ENCODE measurements around the gene CD226.
"Not testable (repeated sequence)": the region's sequence is repeated elsewhere in the genome, so short reads cannot be mapped to it uniquely, and the experiment has no call there.

The CD226 gene

DNA sequence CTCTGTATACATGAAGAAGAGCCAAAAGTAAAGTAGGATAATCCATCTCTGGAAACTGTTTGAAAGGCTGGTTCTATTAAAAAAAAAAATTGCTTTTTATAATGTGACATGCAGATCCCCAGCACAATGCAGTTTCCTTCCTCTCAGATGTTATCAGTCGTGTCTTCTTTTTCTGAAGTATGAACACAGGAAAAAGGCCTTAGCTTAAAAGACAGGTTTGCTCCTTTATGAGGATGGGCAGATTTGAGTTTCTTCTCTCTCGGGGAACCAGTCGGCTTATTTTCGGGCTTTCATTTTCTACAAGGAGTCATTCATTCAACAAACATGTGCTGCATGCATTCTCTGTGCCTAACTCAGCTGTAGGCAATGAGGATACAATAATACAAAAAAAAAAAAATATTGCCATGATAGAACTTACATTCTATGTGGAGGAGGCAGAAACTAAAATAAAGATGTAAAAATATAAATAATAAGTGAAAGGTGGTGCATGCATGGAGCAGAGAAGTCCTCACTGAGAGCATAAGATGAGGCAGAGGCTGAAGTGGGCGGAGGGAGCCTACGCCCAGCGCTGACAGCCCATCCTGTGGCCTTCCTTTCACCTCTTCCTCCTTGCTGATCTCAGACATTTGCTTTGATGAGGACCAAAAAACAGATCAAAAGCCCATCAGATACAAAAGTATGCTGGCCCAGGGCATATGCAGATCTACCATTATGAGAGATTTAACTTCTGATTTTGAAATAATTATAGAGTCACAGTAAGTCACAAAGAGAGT, at the start of gene CD226:
Gene CD226 (minus strand): TSS at position 513 of the 773 bp plus-strand sequence. CDS start 467 bp downstream, at position 46.
- DNase-seq (ENCODE audit: low read depth, low spot score) = no peak

DNA sequence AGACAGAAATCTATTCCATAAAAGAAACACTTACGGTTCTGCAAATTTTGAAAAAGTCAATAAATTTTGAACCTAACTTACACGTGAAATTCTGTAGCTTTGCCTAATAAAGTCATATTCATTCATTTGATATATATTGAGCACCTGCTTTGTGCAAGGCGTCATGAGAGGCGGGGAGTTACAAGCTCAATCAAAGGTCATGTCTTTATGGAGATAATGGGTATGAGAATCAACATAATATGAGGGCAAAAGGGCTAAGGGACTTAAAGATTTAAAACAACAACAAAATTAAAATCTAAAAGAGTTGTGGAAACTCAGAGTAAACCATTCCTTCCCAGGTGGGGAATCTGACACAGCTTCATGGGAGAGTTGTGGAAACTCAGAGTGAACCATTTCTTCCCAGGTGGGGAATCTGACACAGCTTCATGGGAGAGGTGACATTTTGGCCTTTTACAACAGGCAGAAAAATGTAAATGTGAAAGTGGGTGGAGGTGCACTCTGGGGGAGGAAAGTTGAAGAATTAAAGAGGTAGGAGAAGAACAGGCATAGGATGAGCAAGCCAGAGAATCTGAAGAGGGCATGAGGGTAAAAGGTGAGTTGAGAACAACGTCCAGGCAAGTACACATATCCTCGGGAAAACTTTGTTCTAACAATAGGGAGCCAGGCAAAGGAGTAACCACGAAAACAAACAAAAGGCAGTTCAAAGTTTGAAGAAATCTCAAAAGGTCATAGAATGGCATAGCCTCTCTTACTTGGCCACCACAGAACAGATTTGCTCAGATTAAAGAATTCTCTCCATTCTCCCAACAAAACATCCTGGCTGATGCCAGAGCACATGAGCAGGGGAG, 49.5 kb upstream of the CD226 start:
- DNase-seq (ENCODE audit: low read depth, low spot score) = no peak

DNA sequence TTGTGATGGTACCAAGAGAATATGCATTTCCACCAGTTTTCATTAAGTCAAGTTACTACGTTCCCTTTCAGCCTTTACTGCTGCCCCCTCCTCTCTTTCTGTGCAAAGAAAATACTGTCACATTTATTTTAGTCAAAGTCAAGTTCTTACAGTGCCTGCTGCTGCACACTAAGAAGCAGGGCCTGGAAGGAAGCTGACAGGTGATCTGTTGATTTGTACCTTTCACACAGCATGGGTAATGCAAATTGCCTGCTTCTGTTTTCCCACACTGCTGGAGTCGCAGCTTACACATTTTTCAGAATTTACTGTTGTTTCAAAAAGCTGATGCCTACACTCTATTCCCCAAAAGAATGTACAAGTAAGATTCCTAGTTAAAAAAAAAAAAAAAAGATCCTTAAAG, 48.7 kb upstream of the CD226 start:
- DNase-seq (ENCODE audit: low read depth, low spot score) = no peak

- no peak for DNase-seq (ENCODE audit: low read depth, low spot score)
These were observed 48.1 kb upstream of the CD226 start for GRCh38 chr18:69995774-69996173.

GRCh38 chr18:69992776-69993175, 45.1 kb upstream of the CD226 start:
- no peak for DNase-seq (ENCODE audit: low read depth, low spot score)

DNA sequence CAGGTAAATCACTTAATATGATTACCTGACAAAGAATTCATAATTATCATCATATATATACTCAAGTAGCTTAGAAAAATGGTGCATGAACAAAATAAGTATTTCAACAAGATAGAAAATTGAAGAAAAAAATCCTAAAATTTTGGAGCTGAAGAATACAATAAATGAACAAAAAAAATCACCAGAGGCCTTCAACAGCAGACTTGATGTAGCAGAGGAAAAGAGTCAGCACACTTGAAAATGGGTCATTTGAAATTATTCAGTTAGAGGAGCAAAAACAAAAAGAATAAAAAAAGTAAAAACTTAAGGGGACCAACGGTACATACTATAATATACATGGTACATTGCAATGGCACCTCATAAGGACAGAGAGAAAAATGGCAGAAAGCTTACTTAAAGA, 40.2 kb upstream of the CD226 start:
- DNase-seq (ENCODE audit: low read depth, low spot score) = no peak

GRCh38 chr18:69985239-69985638, 37.6 kb upstream of the CD226 start:
- DNase-seq (ENCODE audit: low read depth, low spot score) = no peak

- no peak for DNase-seq (ENCODE audit: low read depth, low spot score)
These were observed 34.7 kb upstream of the CD226 start for GRCh38 chr18:69982417-69982816.

GRCh38 chr18:69981948-69982347, 34.3 kb upstream of the CD226 start:
- DNase-seq (ENCODE audit: low read depth, low spot score) = no peak

- no peak for DNase-seq (ENCODE audit: low read depth, low spot score)
These were observed 33.5 kb upstream of the CD226 start for GRCh38 chr18:69980982-69981804.

- no peak for DNase-seq (ENCODE audit: low read depth, low spot score)
These were observed 32.8 kb upstream of the CD226 start for GRCh38 chr18:69980509-69980908.

DNA sequence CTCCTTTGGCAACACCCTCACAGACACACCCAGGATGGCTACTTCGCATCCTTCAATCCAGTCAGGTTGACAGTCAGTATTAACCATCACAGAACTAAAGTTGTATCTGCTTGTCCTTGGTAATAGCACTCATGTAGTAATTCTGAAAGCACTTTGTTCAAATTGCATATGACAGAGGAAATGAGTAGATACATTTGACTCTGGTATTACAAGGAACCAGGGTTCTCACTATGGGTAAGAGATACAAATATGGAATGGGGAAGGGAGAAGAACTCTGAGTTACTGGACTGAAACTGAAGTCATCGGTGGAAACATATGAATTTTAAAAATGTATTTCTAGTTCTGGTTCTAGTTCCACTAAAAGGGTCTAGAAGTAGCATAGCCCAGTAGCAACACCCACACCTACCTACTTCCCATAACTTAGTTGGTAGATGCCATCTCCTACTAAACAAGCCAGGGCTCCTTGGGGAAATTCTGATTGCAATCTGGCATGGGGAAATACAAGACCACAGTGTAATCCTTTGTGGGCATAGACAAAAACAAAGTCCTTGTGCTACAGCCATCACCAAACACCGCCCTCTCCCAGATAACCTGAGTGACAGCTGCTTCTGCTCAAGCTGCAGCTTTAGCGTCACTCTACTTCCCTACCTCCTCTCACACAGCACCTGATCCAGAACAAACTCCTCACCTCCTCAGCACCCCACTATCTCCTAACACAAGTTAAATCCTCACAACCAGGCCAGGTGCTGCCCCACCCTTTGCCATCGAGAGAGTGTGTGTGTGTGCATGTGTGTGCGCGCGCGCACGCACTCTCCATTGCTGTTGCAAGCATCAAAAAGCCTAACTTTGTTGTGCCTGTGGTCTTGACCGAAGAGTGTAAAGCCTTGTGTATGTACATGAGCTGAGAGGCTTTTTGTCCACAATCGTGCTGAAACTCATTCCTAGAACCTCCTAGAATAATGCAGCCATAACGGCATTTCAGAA, 31.4 kb upstream of the CD226 start:
- DNase-seq (ENCODE audit: low read depth, low spot score) = no peak

- DNase-seq (ENCODE audit: low read depth, low spot score) = not testable (repeated sequence)
These were observed 27.6 kb upstream of the CD226 start for GRCh38 chr18:69975294-69975693.

DNA sequence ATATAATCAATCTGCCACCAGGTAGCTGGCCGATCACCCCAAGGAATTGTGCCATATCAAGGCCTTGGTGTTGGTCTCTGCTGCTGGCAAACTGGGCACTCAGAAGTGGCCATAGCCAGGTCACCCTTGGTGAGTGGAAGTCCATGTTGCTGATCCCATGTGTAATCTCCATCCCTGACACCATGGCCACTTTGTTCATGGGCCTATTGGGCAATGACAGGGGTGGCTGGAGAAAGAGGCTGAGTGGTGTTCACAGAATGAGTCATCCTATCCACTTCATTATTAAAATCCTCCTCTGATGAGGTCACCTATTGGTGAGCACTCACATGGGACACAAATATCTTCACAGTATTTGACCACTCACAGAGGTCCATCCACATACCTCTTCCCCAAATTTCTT, 26.7 kb upstream of the CD226 start:
- no peak for DNase-seq (ENCODE audit: low read depth, low spot score)

DNA sequence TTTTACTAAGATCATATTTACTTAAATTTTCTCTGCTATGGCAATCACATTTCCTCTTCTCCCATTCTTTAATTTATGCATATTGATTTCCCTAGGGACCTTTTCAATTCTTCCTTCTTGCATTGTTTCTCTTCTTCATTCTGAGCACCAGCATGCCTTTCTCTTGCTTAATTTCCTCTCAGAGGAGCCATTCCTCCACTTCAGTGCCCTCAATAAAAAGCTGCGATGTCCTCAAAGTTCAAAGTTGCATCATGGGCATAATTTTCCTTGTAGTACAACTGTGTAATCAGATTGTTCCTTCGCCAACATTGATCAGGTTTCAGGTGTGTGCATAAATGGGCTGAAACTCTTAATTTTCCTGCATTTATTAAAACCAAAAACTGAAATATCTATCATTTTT, 21.8 kb upstream of the CD226 start:
- no peak for DNase-seq (ENCODE audit: low read depth, low spot score)

- no peak for DNase-seq (ENCODE audit: low read depth, low spot score)
These were observed 20.4 kb upstream of the CD226 start for GRCh38 chr18:69968039-69968438.

DNA sequence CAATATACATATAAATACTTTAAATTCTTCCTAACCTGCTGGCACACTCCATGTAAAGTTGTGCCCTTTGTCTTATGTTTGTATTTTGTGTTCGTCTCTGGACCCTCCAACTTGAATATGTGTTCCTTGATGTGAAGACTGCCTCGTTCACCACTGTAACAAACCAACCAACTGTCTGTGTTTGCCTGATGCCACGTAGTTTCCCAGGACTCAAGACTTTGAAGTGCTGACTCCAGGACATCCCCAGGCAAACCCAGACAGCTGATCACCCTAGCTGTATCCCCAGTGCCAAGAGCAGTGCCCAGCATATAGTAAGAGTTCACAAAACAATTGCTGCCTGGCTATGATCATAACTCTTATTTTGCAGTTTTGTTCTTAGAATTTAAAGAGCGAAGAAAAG, 15.5 kb upstream of the CD226 start:
- no peak for DNase-seq (ENCODE audit: low read depth, low spot score)

GRCh38 chr18:69961718-69962117, 14.0 kb upstream of the CD226 start:
- DNase-seq (ENCODE audit: low read depth, low spot score) = no peak

DNA sequence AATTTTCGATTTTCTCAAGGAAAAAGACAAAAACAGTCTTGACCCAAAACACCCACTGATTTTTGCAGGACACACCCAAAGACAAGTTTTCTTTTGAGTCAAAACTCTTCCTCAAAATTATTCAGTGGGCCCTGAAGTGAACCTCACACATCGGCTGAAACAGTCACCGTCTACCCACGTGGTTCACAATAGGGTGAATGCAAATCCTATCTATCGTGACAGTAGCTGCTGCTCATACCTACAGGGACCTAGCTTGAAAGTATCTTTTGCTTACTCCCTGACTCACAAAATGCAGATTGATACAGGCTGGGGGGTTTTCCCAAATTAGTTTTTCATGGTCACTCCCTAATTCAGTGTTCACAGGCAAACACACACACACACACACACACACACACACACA, 10.7 kb upstream of the CD226 start:
- no peak for DNase-seq (ENCODE audit: low read depth, low spot score)

- DNase-seq (ENCODE audit: low read depth, low spot score) = no peak
These were observed 10.1 kb upstream of the CD226 start for GRCh38 chr18:69957747-69958146.
